HG03159 (cell line): ENCODE results near the gene SNTG2.
"Not testable (repeated sequence)": the region's sequence is repeated elsewhere in the genome, so short reads cannot be mapped to it uniquely, and the experiment has no call there.

Experiments used
- ATAC-seq: cut with Tn5 transposase; IDR thresholded peaks from one replicate; pipeline ENCODE4 v1.9.1; 2021; ENCODE audit warnings: mild to moderate bottlenecking, moderate library complexity; ENCODE audit not compliant: unreplicated experiment

Gene SNTG2

GRCh38 chr2:1402064-1402463 is 451.4 kb downstream of the SNTG2 start:
- no peak for ATAC-seq

DNA sequence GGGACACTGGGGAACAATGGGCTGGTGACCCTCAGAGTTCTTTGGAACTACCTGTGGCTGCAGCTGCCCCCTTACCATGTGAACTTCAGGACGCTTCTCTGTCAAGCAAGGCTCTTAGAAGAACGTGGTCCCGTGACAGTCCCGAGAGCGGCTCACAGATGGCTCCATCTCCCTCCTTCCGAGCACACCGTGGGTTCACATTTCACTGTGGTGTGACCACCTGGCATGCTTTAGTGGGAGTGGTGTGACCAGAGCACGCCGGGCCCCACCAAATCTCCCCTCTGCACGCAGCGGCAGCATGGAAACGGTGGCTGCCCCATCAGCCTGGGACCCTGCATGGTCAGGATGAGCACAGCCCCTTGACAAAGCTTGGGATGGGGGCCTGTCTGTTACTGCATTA is 452.9 kb downstream of the SNTG2 start:
- ATAC-seq = no peak

DNA sequence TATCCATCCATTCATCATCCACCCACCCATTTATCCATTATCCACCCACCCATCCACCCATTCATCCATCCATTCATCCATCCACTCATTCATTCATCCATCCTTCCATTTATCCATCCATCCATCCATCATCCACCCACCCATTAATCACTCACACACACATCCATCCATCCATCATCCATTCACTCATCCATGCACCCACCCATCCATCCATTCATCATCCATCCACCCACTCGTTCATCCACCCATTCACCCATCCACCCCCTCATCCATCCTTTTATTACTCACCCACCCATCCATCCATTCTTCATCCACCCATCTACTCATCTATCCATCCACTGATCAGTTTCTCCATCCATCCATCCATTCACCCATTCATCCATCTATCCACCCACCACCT is 454.5 kb downstream of the SNTG2 start:
- ATAC-seq = no peak

DNA sequence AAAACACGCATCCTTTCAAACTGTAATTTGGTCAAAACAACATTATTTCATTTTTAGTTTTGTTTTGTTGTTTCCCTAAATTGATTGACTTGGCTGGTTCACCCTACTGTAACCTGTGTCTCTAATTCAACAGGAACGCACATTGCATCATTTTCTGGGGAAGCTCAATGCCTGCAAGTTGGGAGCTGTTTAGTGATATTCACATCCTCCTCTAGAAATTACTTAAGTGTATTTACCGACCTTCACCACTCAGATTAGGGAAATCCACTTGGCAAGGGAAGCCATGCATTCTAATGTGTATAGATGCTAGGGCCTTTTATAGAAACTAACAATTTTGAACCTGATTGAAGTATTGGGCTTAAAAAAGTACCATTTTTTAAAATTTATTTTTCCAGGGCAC is 455.3 kb downstream of the SNTG2 start:
- no peak for ATAC-seq

DNA sequence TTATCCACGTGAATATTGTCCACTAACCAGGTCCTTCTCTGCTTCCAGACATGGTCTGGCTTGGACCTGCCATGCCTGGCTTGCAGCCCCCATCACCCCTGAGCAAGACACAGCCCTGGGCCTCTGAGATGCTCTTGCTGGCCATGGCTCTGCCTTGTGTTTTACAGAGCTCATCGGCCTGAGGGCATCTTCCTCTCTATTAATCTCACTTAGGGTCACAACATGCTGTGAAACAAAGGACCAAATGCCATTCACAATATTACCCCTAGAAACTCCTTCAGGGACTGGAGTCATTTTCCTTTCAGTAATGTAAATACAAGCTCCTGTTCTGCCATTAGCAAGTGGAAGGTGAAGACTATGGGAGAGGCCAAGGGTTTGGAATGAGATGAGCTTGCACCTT is 455.8 kb downstream of the SNTG2 start:
- ATAC-seq = no peak

- no peak for ATAC-seq
Measured at GRCh38 chr2:1407950-1408675, 457.5 kb downstream of the SNTG2 start.

DNA sequence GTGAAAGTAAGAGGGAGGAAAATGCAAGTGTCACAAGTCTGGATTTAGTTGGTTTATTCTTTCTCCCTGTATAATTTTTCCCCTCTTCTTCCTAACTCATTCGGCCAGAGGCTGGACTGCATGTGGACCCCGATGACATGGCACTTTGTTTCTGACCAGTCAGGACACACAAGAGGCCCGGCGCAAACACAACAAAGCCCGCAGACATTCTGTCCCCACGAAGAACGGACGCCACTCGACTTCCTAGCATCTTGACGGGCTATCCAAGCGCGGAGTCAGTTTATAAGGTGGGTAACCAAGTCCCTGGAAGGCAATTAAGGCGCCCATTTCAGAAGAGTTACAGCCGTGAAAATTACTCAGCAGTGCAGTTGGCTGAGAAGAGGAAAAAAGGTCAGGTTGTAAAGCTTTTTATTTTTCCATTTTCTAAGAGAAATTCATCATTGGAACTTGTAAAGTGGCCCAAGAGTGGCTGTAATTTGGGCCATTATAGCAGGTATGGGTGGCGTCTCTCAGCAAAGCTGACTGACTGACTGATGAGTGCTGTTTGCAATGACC is 462.6 kb downstream of the SNTG2 start, which contains the start of gene TPO:
TSS of gene TPO (plus strand) at position 308 of the 555 bp plus-strand sequence. CDS start 946 bp downstream, outside the sequence.
- no peak for ATAC-seq

DNA sequence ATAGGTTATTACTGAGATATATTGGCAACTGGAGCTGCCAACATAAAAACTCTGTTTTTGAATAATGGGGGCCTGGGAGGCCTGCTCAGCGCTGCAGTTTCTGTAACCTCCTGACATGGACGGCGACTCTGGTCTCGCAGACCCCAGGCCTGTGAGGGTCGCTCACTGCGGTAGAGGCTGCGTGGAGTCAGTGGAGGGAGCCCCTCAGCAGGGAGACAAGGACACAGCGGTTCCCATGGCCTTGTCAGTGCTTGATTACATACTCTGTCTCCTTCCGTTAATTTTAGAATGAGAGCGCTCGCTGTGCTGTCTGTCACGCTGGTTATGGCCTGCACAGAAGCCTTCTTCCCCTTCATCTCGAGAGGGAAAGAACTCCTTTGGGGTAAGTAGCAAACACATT is 463.5 kb downstream of the SNTG2 start:
- ATAC-seq = no peak

- not testable (repeated sequence) for ATAC-seq
Measured at GRCh38 chr2:1414901-1415300, 464.3 kb downstream of the SNTG2 start.

DNA sequence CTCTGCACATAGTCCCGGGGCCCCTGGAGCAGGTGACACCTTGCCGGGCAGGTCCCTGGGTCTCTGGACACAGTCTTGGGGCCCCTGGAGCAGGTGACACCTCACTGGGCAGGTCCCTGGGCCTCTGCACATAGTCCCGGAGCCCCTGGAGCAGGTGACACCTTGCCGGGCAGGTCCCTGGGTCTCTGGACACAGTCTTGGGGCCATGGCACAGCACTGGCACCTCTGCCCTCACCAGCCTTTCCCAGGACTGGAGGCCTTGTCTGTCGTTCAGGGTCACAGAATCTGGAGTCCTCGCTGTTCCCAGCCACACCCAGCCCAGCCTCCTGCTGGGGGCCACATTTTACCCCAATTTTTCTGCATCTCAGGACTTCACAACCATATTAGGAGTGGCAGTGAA is 464.9 kb downstream of the SNTG2 start:
- ATAC-seq = no peak
